HepG2 (cell line): ENCODE measurements around the gene SIT1. TPM values are rescaled to one million over a fixed set of nuclear protein-coding genes. Genes with fewer than 3 reads are reported as not detected.

Experiments used
- ARHGAP35 ChIP-seq: sonication (generic); formaldehyde crosslinking; IDR thresholded peaks from 2 replicates; pipeline ENCODE4 v1.9.0; 2022; ENCODE audit warnings: mild to moderate bottlenecking, inconsistent platforms, moderate library complexity, missing genetic modification reagents, borderline replicate concordance
- GATAD2A ChIP-seq: IDR thresholded peaks from 2 replicates; pipeline ENCODE4 v1.6.1; 2016
- KLF15 ChIP-seq: sonication (generic); formaldehyde crosslinking; IDR thresholded peaks from 2 replicates; pipeline ENCODE4 v1.8.1; 2023; ENCODE audit warnings: borderline replicate concordance, mild to moderate bottlenecking, inconsistent platforms, missing genetic modification reagents, mixed read lengths
- MLLT10 ChIP-seq: sonication (generic); formaldehyde crosslinking; IDR thresholded peaks from 2 replicates; pipeline ENCODE4 v1.4.0; 2020; ENCODE audit warnings: missing genetic modification reagents
- NFE2 ChIP-seq: sonication (generic); formaldehyde crosslinking; IDR thresholded peaks from 2 replicates; pipeline ENCODE4 v1.4.0; 2020; ENCODE audit warnings: missing genetic modification reagents
- PATZ1 ChIP-seq: sonication (generic); formaldehyde crosslinking; IDR thresholded peaks from 2 replicates; pipeline ENCODE4 v1.4.0; 2020; ENCODE audit warnings: missing genetic modification reagents
- POLR2A ChIP-seq, 2 experiments: IDR thresholded peaks; 2 replicates each; pipeline ENCODE4 v1.6.1; 2011; ENCODE audit warnings: low read depth in 2 of 2, low read length in 2 of 2, mild to moderate bottlenecking in 1 of 2, moderate library complexity in 1 of 2; ENCODE audit not compliant: insufficient read depth in 1 of 2
- POLR2G ChIP-seq: fragments of 200-400 bp; formaldehyde crosslinking; IDR thresholded peaks from 2 replicates; pipeline ENCODE4 v1.6.1; 2018; ENCODE audit warnings: mild to moderate bottlenecking, low read depth, low read length, moderate library complexity
- RBM22 ChIP-seq: fragments of 200-400 bp; formaldehyde crosslinking; optimal IDR thresholded peaks from 2 replicates; pipeline ENCODE3; 2017; ENCODE audit warnings: mild to moderate bottlenecking, low read length, moderate library complexity
- RXRB ChIP-seq: IDR thresholded peaks from 2 replicates; pipeline ENCODE4 v1.6.1; 2016; ENCODE audit warnings: borderline replicate concordance, missing genetic modification reagents, missing compliant biosample characterization
- SALL1 ChIP-seq: sonication (generic); formaldehyde crosslinking; IDR thresholded peaks from 2 replicates; pipeline ENCODE4 v1.8.0; 2022; ENCODE audit warnings: mild to moderate bottlenecking, missing genetic modification reagents
- SMC3 ChIP-seq: IDR thresholded peaks from 2 replicates; pipeline ENCODE4 v1.6.1; 2011; ENCODE audit warnings: low read length, improper control_type of control experiment
- STAG1 ChIP-seq: sonication (generic); formaldehyde crosslinking; IDR thresholded peaks from 2 replicates; pipeline ENCODE4 v1.4.0; 2020; ENCODE audit warnings: missing genetic modification reagents
- XRCC5 ChIP-seq: fragments of 200-400 bp; formaldehyde crosslinking; optimal IDR thresholded peaks from 2 replicates; pipeline ENCODE3; 2017; ENCODE audit warnings: mild to moderate bottlenecking, low read length
- YEATS2 ChIP-seq: sonication (generic); formaldehyde crosslinking; IDR thresholded peaks from 2 replicates; pipeline ENCODE4 v1.4.0; 2020; ENCODE audit warnings: missing genetic modification reagents, borderline replicate concordance
- ZBTB44 ChIP-seq: sonication (generic); formaldehyde crosslinking; IDR thresholded peaks from 2 replicates; pipeline ENCODE4 v1.4.0; 2020; ENCODE audit warnings: missing genetic modification reagents
- ZNF552 ChIP-seq: sonication (generic); formaldehyde crosslinking; IDR thresholded peaks from 2 replicates; pipeline ENCODE4 v1.9.0; 2022; ENCODE audit warnings: missing genetic modification reagents, mild to moderate bottlenecking, borderline replicate concordance
- polyA plus RNA-seq, 8 experiments: library from polyadenylated mRNA; depleted of rRNA in 3 of 8; stranded (reverse) in 7 of 8; unstranded in 1 of 8; fragments of >200 nt; fragmentation: Illumina TruSeq in 4 of 8; extraction: Trizol in 4 of 8; gene quantifications; 2 replicates each; pipeline versions ENCODE4 v1.2.1 to v1.2.3, GENCODE V29; 2011 to 2016; ENCODE audit warnings: low read depth in 4 of 8, missing spikeins in 1 of 8, mixed read lengths in 1 of 8; ENCODE audit not compliant: insufficient read depth in 1 of 8
- total RNA-seq, 5 experiments: library from RNA; depleted of rRNA; stranded (reverse); fragments of >200 nt; fragmentation: Illumina TruSeq; extraction: Trizol; gene quantifications; 2 replicates each; pipeline ENCODE4 v1.2.3, GENCODE V29; 2016; ENCODE audit warnings: low read depth in 1 of 5
- TF ChIP-seq, protein P1 (sequence below): sonication (generic); formaldehyde crosslinking; IDR thresholded peaks from 2 replicates; pipeline ENCODE4 v1.8.0; 2022; ENCODE audit warnings: mild to moderate bottlenecking, missing genetic modification reagents; ENCODE audit not compliant: insufficient replicate concordance
- TF ChIP-seq, protein P2 (sequence below): sonication (generic); formaldehyde crosslinking; IDR thresholded peaks from 2 replicates; pipeline ENCODE4 v1.8.1; 2023; ENCODE audit warnings: mild to moderate bottlenecking, moderate library complexity, missing genetic modification reagents
- TF ChIP-seq, protein P3 (sequence below): sonication (generic); formaldehyde crosslinking; conservative IDR thresholded peaks from 2 replicates; pipeline ENCODE4 v1.8.0; 2022; ENCODE audit warnings: mild to moderate bottlenecking, moderate library complexity, missing genetic modification reagents

SIT1 gene
- total and polyA plus RNA-seq, 2 of the 13 experiments (the other 11 are each of a cell fraction or from before 2014, with no cell fraction given): 0.09 to 6.7 TPM

- TF ChIP-seq MLLT10 (CRISPR knock-in tag) (no peak), NFE2 (CRISPR knock-in tag) (no peak), PATZ1 (peak; percentile 34; the same call in 1 of the 2 replicates), POLR2A (IDR thresholded peaks at IDR 0.05; ENCODE audit: insufficient read depth in 1 of 2, low read depth in 2 of 2, low read length in 2 of 2) (peak in 1 of 2 experiments; percentile 24; a peak in 1 of 4 replicates), GATAD2A (CRISPR knock-in tag) (0 out of 2 replicates have a peak, but pooled peaks have one; percentile 17), XRCC5 (peak; percentile 75), RXRB (CRISPR knock-in tag) (peak; percentile 22; the same call in 1 of the 2 replicates), KLF15 (CRISPR knock-in tag) (no peak), RBM22 (peak; percentile 29), ARHGAP35 (no peak), POLR2G (no peak), ZBTB44 (CRISPR knock-in tag) (no peak), YEATS2 (CRISPR knock-in tag) (no peak; the same call in 1 of the 2 replicates), SMC3 (peak; percentile 80), ZNF552 (CRISPR knock-in tag) (no peak), SALL1 (CRISPR knock-in tag) (peak; percentile 28; the same call in 1 of the 2 replicates), STAG1 (CRISPR knock-in tag) (peak; percentile 61)
- TF ChIP-seq, protein P1, sequence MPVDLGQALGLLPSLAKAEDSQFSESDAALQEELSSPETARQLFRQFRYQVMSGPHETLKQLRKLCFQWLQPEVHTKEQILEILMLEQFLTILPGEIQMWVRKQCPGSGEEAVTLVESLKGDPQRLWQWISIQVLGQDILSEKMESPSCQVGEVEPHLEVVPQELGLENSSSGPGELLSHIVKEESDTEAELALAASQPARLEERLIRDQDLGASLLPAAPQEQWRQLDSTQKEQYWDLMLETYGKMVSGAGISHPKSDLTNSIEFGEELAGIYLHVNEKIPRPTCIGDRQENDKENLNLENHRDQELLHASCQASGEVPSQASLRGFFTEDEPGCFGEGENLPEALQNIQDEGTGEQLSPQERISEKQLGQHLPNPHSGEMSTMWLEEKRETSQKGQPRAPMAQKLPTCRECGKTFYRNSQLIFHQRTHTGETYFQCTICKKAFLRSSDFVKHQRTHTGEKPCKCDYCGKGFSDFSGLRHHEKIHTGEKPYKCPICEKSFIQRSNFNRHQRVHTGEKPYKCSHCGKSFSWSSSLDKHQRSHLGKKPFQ (CRISPR knock-in tag): no peak
- TF ChIP-seq, protein P2, sequence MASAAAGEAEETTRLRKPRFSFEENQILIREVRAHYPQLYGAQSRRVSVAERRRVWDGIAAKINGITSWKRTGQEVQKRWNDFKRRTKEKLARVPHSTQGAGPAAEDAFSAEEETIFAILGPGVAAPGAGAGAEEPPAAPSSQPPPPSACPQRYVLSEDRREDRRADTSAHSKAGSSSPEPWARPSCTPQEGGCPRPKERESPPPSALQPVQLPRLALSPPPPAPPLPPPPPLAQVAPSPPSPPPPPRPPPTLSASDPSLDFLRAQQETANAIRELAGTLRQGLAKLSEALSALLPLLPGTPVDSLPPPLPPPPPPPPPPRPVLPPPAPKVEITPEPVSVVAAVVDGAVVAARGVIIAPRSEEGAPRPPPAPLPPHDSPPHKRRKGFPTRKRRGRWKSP: no peak
- TF ChIP-seq, protein P3, sequence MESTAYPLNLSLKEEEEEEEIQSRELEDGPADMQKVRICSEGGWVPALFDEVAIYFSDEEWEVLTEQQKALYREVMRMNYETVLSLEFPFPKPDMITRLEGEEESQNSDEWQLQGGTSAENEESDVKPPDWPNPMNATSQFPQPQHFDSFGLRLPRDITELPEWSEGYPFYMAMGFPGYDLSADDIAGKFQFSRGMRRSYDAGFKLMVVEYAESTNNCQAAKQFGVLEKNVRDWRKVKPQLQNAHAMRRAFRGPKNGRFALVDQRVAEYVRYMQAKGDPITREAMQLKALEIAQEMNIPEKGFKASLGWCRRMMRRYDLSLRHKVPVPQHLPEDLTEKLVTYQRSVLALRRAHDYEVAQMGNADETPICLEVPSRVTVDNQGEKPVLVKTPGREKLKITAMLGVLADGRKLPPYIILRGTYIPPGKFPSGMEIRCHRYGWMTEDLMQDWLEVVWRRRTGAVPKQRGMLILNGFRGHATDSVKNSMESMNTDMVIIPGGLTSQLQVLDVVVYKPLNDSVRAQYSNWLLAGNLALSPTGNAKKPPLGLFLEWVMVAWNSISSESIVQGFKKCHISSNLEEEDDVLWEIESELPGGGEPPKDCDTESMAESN: no peak
These were observed 45.9 kb upstream of the SIT1 start (continued) for GRCh38 chr9:35696520-35697215.
